Lower lobe of right lung (tissue), 2 donors: ENCODE data around the gene PHF11. TPM values are rescaled to one million over a fixed set of nuclear protein-coding genes. Genes with fewer than 3 reads are reported as not detected.

Source experiments
- ATAC-seq, 2 donors: fragments of 200-7000 bp; cut with Tn5 transposase; one replicate each; pipeline ENCODE4 v1.9.1; 2020 to 2022; ENCODE audit warnings: mild to moderate bottlenecking in 2 of 2, moderate library complexity in 2 of 2
- DNase-seq: peaks from one replicate; pipeline ENCODE4 v3.0.0-alpha.2; 2020
- H3K27ac ChIP-seq: fragments of 200-600 bp; one replicate; pipeline ENCODE4 v1.8.0; 2022
- H3K27me3 ChIP-seq: fragments of 200-600 bp; one replicate; pipeline ENCODE4 v1.8.0; 2022; ENCODE audit warnings: low read depth
- H3K36me3 ChIP-seq: fragments of 200-600 bp; one replicate; pipeline ENCODE4 v1.8.0; 2022; ENCODE audit warnings: mild to moderate bottlenecking
- H3K4me1 ChIP-seq: fragments of 200-600 bp; one replicate; pipeline ENCODE4 v1.8.0; 2022
- H3K4me3 ChIP-seq: fragments of 200-600 bp; one replicate; pipeline ENCODE4 v1.8.0; 2022; ENCODE audit warnings: mild to moderate bottlenecking
- H3K9me3 ChIP-seq: fragments of 200-600 bp; one replicate; pipeline ENCODE4 v1.8.0; 2022
- CTCF ChIP-seq: fragments of 200-600 bp; IDR thresholded peaks from one replicate; pipeline ENCODE4 v1.8.0; 2022; ENCODE audit warnings: antibody characterized with exemption, mild to moderate bottlenecking
- intact Hi-C: fragments of 100-400 bp; cut with DNase I; formaldehyde crosslinking; loops from one replicate; pipeline ENCODE4 v1.11.0; 2022
- total RNA-seq: library from RNA; stranded (reverse); fragmentation: NEBNext Ultra II Directional; extraction: Animal tissue kit (Norgen Biotek cat#: 25700); gene quantifications from one replicate; pipeline ENCODE4 v1.2.1, GENCODE V29; 2021
- donor health status: DM: no; HTN: yes; CAD: no; lungs with severe emphysema.

PHF11 gene
- total RNA-seq, 1 donor from 2014 or later = 59.8 TPM

GRCh38 chr13:49527123-49527522 lies 31.4 kb downstream of the PHF11 start:
- no peak for ATAC-seq
- Histone ChIP-seq H3K36me3 (peaks cover 73% of the 10 kb centered on the region), H3K9me3 (no peaks in the 10 kb centered on the region), H3K4me1 (no peaks in the 10 kb centered on the region), H3K27me3 (no peaks in the 10 kb centered on the region), H3K4me3 (no peak overlapping the region), H3K27ac (no peak overlapping the region)
- no peak for DNase-seq
- no peak for TF ChIP-seq CTCF
- intact Hi-C loops = no loop called here

- no peaks in the 10 kb centered on the region for H3K9me3 ChIP-seq
- H3K27me3 ChIP-seq = no peaks in the 10 kb centered on the region
- DNase-seq (no peak), ATAC-seq (no peak)
- intact Hi-C loops = no loop called here
- H3K36me3 ChIP-seq = peaks cover 63% of the 10 kb centered on the region
- no peak for TF ChIP-seq CTCF
- H3K4me3 ChIP-seq = no peak overlapping the region
- no peak overlapping the region for H3K27ac ChIP-seq
- H3K4me1 ChIP-seq = no peaks in the 10 kb centered on the region
Measured at GRCh38 chr13:49528161-49528560, 32.4 kb downstream of the PHF11 start.

- Histone ChIP-seq H3K36me3 (peaks cover 58% of the 10 kb centered on the region), H3K27ac (no peak overlapping the region), H3K4me3 (no peak overlapping the region), H3K4me1 (no peaks in the 10 kb centered on the region), H3K9me3 (no peaks in the 10 kb centered on the region), H3K27me3 (no peaks in the 10 kb centered on the region)
- intact Hi-C loops = loop anchor here (5.0 kb wide), 1 partner anchor 87 kb away; no protein-coding TSS in a partner anchor
- ATAC-seq = peak in 1 of 2 donors; percentile 35
- no peak for TF ChIP-seq CTCF
- no peak for DNase-seq
Measured at GRCh38 chr13:49530457-49530856, 34.7 kb downstream of the PHF11 start.

- TF ChIP-seq CTCF = no peak
- no peaks in the 10 kb centered on the region for H3K9me3 ChIP-seq
- no peak for DNase-seq
- H3K27me3 ChIP-seq = no peaks in the 10 kb centered on the region
- H3K36me3 ChIP-seq = peaks cover 37% of the 10 kb centered on the region
- no peaks in the 10 kb centered on the region for H3K4me1 ChIP-seq
- H3K4me3 ChIP-seq = no peak overlapping the region
- ATAC-seq = no peak
- H3K27ac ChIP-seq = no peak overlapping the region
- intact Hi-C loops = loop anchor here (5.0 kb wide), 1 partner anchor 85 kb away; no protein-coding TSS in a partner anchor
Measured at GRCh38 chr13:49532593-49532992, 36.8 kb downstream of the PHF11 start.

GRCh38 chr13:49533011-49533410 lies 37.3 kb downstream of the PHF11 start:
- TF ChIP-seq CTCF = no peak
- no peak overlapping the region for H3K4me3 ChIP-seq
- intact Hi-C loops = loop anchor here (5.0 kb wide), 1 partner anchor 84 kb away; no protein-coding TSS in a partner anchor
- no peak overlapping the region for H3K27ac ChIP-seq
- ATAC-seq = no peak
- H3K27me3 ChIP-seq = no peaks in the 10 kb centered on the region
- H3K4me1 ChIP-seq = no peaks in the 10 kb centered on the region
- no peaks in the 10 kb centered on the region for H3K9me3 ChIP-seq
- peaks cover 33% of the 10 kb centered on the region for H3K36me3 ChIP-seq
- no peak for DNase-seq
